Transverse colon (tissue), 4 donors: Measurements from ENCODE around the gene CD48. TPM values are rescaled to one million over a fixed set of nuclear protein-coding genes. Genes with fewer than 3 reads are reported as not detected.

Source experiments
- DNase-seq: peaks from one replicate; pipeline ENCODE4 v3.0.0-alpha.2; 2019
- H3K27ac ChIP-seq, 4 donors: fragments of 200-600 bp; sonication (generic); 2 replicates each; pipeline ENCODE4 v1.5.1; 2016 to 2018; ENCODE audit warnings: inconsistent platforms in 4 of 4
- H3K27me3 ChIP-seq: fragments of 200-600 bp; sonication (generic); 2 replicates; pipeline ENCODE4 v1.5.1; 2017; ENCODE audit warnings: inconsistent platforms
- H3K36me3 ChIP-seq, 4 donors: fragments of 200-600 bp; sonication (generic); 2 replicates each; pipeline ENCODE4 v1.5.1; 2017 to 2019; ENCODE audit warnings: inconsistent platforms in 4 of 4
- H3K4me1 ChIP-seq, 4 donors: fragments of 200-600 bp; sonication (generic); 2 replicates each; pipeline ENCODE4 v1.5.1; 2017 to 2020; ENCODE audit warnings: inconsistent platforms in 4 of 4
- H3K4me3 ChIP-seq, 4 donors: fragments of 200-600 bp; sonication (generic); 1 replicate in 1 of 4; 2 replicates in 3 of 4; pipeline versions ENCODE4 v1.5.1 to v1.6.1; 2017 to 2019; ENCODE audit warnings: inconsistent platforms in 4 of 4
- H3K9me3 ChIP-seq, 2 donors: fragments of 200-600 bp; sonication (generic); 2 replicates each; pipeline ENCODE4 v1.5.1; 2017 to 2019; ENCODE audit warnings: inconsistent platforms in 2 of 2
- CTCF ChIP-seq, 5 experiments: fragments of 200-600 bp in 3 of 5; fragments of 450-650 bp in 2 of 5; sonication (generic) in 3 of 5; IDR thresholded peaks; 1 replicate in 2 of 5; 2 replicates in 3 of 5; pipeline ENCODE4 v1.5.1; 2016 to 2017; ENCODE audit warnings: antibody characterized with exemption in 5 of 5, inconsistent platforms in 3 of 5, mild to moderate bottlenecking in 2 of 5, moderate library complexity in 1 of 5
- EP300 ChIP-seq: sonication (generic); formaldehyde crosslinking; IDR thresholded peaks from one replicate; pipeline ENCODE4 v1.6.1; 2017; ENCODE audit warnings: antibody characterized with exemption, low read depth
- POLR2A ChIP-seq: fragments of 450-650 bp; IDR thresholded peaks from one replicate; pipeline ENCODE4 v1.6.1; 2016; ENCODE audit warnings: antibody characterized with exemption, mild to moderate bottlenecking, moderate library complexity
- POLR2AphosphoS5 ChIP-seq, 3 donors: sonication (generic); formaldehyde crosslinking; IDR thresholded peaks; one replicate each; pipeline ENCODE4 v1.6.1; 2016; ENCODE audit warnings: antibody characterized with exemption in 3 of 3
- WGBS, 2 donors: methylation state at CpG; one replicate each; pipeline ENCODE4 v1.1.5; 2018; ENCODE audit warnings: low coverage in 1 of 2; 5-methylcytosine and 5-hydroxymethylcytosine counted together
- in situ Hi-C, 4 donors: fragments of 200-750 bp; cut with MboI; loops; one replicate each; pipeline versions ENCODE4 v1.15.0 to v1.15.1; 2017; ENCODE audit warnings: low sequenced_read_pairs in 3 of 4, low pct_ligation_motif_present in 1 of 4, low pct_unique_long_range_greater_than_20kb in 1 of 4
- intact Hi-C: fragments of 100-400 bp; cut with DNase I; formaldehyde crosslinking; loops from one replicate; pipeline ENCODE4 v1.15.1; 2023; ENCODE audit warnings: low total_unique reads
- total RNA-seq, 4 donors: library from RNA; depleted of rRNA; stranded (reverse); fragments of >200 nt; gene quantifications; one replicate each; pipeline ENCODE4 v1.1.0, GENCODE V29; 2016

Gene CD48
- total RNA-seq, 4 donors from 2014 or later = 7.5 to 31.3 (median 17.6) TPM; not detected in 1

DNA sequence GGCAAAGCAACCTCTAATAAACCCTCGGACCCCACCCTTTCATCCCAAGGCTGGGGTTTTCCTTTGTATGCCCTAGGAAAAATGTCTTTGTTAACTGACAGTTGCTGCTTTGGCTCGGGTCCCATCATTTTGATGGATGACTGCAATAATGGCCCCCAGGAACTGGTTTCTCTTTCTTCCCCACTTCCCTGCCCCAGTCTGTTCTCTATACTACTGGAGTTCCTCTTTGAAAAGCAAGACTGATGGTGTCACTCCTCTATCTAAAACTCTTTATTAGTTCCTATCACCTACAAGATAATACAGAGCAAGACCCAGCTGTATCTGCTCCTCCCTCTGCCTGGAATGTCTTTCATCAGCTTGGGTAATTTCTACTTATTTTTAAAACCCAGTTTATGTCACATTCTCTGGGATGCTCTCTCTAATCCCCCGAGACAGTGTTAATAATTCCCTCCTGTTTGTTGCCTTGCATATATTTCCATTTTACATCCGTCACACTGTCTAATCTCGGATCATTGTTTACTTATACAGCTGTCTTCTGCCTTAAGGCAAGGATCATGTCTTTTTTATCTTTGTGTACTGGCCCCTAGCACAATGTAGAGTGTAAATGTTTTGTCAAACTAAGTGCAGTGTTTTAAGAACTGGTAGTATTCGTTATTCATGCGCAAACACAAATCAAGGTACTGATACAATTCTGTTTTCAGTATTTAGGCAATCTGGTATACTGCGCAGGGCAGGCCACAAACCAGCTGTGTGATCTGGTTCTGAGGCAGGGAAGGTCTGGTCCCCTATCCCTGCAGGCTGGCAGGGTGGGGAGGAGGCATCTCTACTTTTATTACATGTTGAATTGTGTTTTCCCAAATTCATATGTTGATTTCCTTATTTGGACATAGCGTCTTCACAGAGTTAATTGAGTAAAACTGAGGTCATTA is 80.8 kb downstream of the CD48 start:
- Histone ChIP-seq H3K4me3 (no peak overlapping the region), H3K27ac (peak overlapping the region in 1 of 4 donors; percentile 55), H3K4me1 (peaks cover 0 to 9% (median 0%) of the 10 kb centered on the region in 4 donors), H3K9me3 (no peaks in the 10 kb centered on the region), H3K36me3 (no peaks in the 10 kb centered on the region), H3K27me3 (no peaks in the 10 kb centered on the region)
- 49 to 57% methylated on average over 7 to 9 of the region's 9 CpGs for WGBS, 2 donors
- no peak for TF ChIP-seq CTCF (IDR thresholded peaks at IDR 0.05)
- TF ChIP-seq EP300 = no peak
- no peak for TF ChIP-seq POLR2AphosphoS5 (IDR thresholded peaks at IDR 0.05)
- TF ChIP-seq POLR2A = no peak
- DNase-seq = no peak
- in situ Hi-C loops = no loop called here
- intact Hi-C loops = no loop called here

DNA sequence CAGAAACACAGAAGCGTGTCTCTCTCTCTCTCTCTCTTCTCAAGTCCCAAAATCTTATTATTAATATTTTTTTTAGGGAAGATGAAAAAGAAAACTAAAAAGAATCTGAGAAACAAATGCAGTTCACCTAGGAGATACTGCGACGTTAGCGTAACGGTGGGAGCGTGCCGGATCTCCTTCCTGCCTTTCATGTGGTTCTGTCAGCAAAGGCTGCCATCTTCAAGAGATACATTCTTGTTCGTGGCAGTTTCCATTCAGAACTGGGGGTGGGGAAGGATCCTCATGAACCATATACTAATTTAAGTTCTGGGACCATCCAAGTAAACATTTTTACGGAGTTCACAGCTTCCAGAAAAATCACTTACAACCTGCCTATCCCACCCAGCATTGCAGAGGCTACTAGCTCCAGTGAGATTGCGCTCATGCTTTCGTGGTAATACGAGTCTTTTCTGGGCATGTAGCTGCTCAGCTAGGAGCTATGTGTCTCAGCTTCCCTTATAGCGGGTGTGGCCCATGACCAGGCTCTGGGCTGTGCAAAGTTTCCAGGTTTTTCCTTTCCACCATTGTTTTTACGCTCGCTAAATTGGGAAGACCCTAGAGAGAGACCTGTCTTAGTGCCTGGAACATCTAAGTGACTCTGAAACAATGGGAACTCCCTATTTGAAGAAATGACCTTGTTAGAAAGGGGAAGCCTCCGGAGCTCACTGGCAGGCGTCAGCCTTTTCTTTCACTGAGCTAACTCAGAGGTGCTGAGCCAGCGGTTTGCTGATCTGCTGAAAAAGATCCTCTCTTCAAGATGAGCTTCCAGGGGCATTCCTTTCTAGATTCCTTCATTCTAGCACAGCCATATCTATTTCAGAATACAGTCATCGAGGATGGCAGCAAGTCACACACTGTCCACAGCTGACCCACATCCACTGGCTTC is 82.1 kb downstream of the CD48 start:
- Histone ChIP-seq H3K9me3 (no peaks in the 10 kb centered on the region), H3K27me3 (no peaks in the 10 kb centered on the region), H3K4me1 (peaks cover 0 to 13% (median 0%) of the 10 kb centered on the region in 4 donors), H3K27ac (peak overlapping the region in 3 of 4 donors; percentile 51 to 67 (median 55)), H3K4me3 (no peak overlapping the region), H3K36me3 (no peaks in the 10 kb centered on the region)
- no peak for TF ChIP-seq POLR2AphosphoS5 (IDR thresholded peaks at IDR 0.05)
- TF ChIP-seq EP300 = no peak
- intact Hi-C loops (no loop called here), in situ Hi-C loops (no loop called here)
- 71 to 75% methylated on average over 17 to 19 of the region's 19 CpGs for WGBS, 2 donors
- peak; percentile 43 for DNase-seq

DNA sequence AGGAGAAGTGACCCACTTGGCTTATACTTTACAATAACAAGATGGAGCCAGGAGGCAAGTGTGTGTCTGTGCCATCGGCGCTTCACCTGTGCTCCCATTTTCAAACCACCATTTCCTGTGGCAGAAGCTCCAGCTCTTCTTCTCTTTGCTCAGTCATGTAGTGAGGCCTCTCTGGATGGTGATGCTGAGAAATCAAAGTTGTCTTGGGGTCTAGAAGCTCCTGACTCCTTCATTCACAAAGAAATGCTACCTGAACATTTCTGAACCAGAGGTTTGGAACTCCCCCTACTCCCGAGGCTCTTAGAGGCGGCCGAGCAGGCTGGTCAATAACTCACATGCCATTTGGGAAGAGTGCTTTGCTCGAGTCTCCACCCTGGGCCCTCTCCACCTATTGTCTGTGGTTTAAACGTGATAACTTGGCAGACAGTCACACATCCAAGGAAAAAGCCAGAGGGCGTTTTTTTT is 82.8 kb downstream of the CD48 start:
- Histone ChIP-seq H3K27me3 (no peaks in the 10 kb centered on the region), H3K36me3 (no peaks in the 10 kb centered on the region), H3K27ac (peak overlapping the region in 3 of 4 donors; percentile 1 to 51 (median 48)), H3K4me1 (peaks cover 0 to 13% (median 0%) of the 10 kb centered on the region in 4 donors), H3K9me3 (no peaks in the 10 kb centered on the region), H3K4me3 (no peak overlapping the region)
- TF ChIP-seq POLR2AphosphoS5 (IDR thresholded peaks at IDR 0.05) (no peak), EP300 (no peak), POLR2A (no peak), CTCF (IDR thresholded peaks at IDR 0.05) (no peak)
- intact Hi-C loops = no loop called here
- 72% methylated on average over 8 of the region's 8 CpGs; no CpG with 5 or more reads in 1 of the 2 donors for WGBS, 2 donors
- in situ Hi-C loops = no loop called here
- DNase-seq = no peak

Other genes with a start within 250 kb of the CD48 start
- gene SLAMF6, start 188.6 kb downstream of the CD48 start, total RNA-seq = 1 to 10 TPM in 2 of 4 donors, under 1 TPM in 1, not detected in 1; 0.60 to 6.7 (median 2.3) TPM
- gene CD84, start 132.3 kb downstream of the CD48 start, total RNA-seq = 1 to 10 TPM; 1.4 to 8.6 (median 5.8) TPM
- 1 to 10 TPM in 3 of 4 donors, not detected in 1; 1.1 to 3.3 (median 3.2) TPM for gene SLAMF1, start 64.8 kb downstream of the CD48 start, total RNA-seq
- gene SLAMF7, start 27.4 kb upstream of the CD48 start, total RNA-seq = 10 to 100 TPM in 1 of 4 donors, 1 to 10 TPM in 1, under 1 TPM in 1, not detected in 1; 0.20 to 15.4 (median 2.7) TPM
- gene LY9, start 84.4 kb upstream of the CD48 start, total RNA-seq = 1 to 10 TPM in 3 of 4 donors, under 1 TPM in 1; 0.40 to 9.4 (median 1.8) TPM
- under 1 TPM in 2 of 4 donors, not detected in 2; 0.48 to 0.55 TPM for gene CD244, start 151.1 kb upstream of the CD48 start, total RNA-seq
- gene ITLN1, start 173.4 kb upstream of the CD48 start, total RNA-seq = 100 to 1,000 TPM in 1 of 4 donors, 10 to 100 TPM in 1, 1 to 10 TPM in 1, not detected in 1; 9.5 to 256 (median 46.2) TPM
- not detected for gene ITLN2, start 243.0 kb upstream of the CD48 start, total RNA-seq